MM.1S (cell line): Measurements from ENCODE around the gene MISP3.

Source experiments
- CTCF ChIP-seq: fragments of 300-600 bp; sonication (generic); IDR thresholded peaks from 2 replicates; pipeline ENCODE4 v1.5.1; 2016; ENCODE audit warnings: antibody characterized with exemption, low read length, mixed read lengths
- EZH2 ChIP-seq: fragments of 300-600 bp; sonication (generic); optimal IDR thresholded peaks from 2 replicates; pipeline ENCODE3; 2017; ENCODE audit warnings: low read depth, mild to moderate bottlenecking, antibody characterized with exemption, low read length, mixed read lengths

DNA sequence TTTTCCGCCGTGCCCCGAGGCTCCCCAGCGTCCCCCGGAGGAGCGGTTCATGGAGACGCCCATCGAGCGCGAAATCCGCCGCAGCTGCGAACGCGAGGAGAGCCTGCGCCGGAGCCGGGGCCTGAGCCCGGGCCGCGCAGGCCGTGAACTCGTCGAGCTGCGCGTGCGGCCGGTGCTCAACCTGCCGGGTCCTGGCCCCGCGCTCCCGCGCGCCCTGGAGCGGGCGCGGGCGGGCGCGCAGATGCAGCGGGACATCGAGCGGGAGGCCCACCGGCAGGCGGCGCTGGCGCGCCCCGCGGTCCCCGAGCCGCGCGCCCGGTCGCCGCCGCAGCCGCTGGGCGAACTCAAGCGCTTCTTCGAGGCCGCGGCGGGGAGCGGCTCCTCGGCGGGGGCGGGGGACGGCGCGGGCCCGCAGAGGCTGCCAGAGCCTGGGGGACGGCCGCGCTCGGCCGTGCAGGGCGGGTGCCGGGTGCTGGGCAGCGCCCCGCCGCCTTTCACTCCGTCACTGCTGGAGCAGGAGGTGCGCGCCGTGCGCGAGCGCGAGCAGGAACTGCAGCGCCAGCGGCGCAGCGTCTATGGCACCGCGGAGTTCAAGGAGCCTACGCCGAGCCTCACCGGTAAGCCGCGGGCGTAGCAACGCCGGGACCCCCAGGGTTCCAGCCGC, 807 bp downstream of the MISP3 start:
- TF ChIP-seq CTCF: no peak
- no peak for TF ChIP-seq EZH2
